Raji (cell line): ENCODE data around the gene SLC19A1.

Source experiments
- POLR2A ChIP-seq: IDR thresholded peaks from 2 replicates; pipeline ENCODE4 v1.6.1; 2011; ENCODE audit warnings: low read depth, low read length, control low read depth; ENCODE audit not compliant: insufficient read depth

The SLC19A1 gene

DNA sequence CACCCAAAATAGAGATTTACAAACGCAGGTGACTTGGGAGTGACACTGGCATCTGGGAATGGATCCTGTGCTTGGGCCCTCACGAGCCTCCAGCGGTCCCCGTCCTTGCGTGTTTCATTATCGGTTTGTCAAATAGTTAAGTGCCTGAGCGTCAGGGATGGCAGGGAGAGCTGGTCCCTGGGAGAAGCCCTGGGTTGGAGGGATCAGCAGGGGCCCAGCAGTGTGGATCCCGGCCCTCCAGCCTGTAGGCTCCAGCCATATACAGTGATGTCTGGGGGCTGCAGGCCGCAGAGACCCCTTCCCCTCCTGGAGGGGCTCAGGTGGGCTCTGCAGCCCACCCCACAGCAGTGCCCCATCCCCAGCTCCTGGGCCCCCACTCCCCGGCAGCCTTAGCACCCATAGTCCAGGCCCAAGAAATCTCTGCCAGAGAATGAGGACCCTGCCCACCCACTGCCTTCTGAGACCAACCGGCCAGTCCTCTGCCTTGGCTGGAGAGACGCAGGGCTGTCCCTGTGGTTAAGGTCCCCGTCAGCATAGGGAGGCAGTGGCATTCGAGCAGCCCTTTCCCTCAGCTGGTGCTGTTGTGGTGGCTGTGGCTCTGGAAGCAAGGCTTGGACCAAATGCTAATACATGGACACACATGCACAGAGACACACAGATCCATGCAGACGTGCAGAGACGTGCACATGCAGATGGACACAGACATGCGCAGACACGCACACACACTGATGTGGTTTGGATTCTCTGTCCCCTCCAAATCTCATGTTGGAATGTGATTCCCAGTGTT, 2.4 kb upstream of the SLC19A1 start:
- TF ChIP-seq POLR2A = no peak

DNA sequence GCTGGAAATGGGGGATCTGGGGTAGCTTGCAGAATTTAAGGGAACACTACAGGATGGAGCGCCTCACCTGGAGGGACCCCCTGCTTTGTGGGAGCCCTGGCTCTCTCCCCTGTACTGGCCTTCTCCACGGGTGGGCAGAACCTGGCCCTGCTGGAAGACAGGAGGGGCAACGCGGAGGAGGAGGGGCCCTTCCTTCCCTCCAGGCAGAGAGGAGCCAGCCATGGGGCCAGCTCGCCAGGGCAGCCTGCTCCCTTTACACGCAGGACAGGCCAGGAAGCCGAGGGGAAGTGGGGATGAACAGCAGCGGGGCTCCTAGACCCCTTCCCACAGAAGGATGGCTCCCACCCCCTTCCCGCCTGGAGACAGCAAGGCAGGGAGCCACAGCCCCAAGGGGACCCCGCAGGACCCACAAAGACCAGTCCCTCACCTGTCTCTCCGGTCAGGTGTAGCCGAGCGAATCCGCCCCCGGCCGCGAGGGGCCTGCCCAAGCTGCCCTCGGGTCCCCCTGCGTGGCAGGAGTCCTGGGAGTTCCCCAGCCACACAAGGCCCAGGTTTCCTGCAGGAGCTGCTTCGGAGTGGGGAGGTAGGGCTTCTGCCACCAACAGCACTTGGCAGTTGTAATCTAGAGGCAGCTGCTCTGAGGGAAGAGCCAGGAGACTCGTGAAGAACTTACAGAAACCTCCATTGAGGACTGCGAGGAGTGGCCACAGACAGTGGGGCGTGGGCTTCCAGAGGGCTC, 1.6 kb upstream of the SLC19A1 start:
- TF ChIP-seq POLR2A = no peak

DNA sequence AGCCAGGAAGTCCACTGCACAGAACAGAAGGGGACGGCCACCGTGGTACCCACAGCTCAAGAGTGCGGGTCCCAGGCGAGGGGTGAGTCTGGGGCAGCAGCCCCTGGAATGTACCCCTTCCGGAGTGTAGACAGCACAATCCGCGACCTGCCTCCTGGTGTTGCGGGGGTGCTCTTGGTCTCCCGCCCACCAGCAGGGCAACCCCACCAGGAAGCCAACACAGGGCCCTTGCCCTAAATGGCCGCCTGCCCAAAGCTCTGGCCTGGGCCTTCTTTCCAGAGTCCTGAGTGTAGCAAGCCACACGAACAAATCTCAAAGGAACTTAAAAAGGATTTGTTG, 1.1 kb upstream of the SLC19A1 start:
- TF ChIP-seq POLR2A = no peak

DNA sequence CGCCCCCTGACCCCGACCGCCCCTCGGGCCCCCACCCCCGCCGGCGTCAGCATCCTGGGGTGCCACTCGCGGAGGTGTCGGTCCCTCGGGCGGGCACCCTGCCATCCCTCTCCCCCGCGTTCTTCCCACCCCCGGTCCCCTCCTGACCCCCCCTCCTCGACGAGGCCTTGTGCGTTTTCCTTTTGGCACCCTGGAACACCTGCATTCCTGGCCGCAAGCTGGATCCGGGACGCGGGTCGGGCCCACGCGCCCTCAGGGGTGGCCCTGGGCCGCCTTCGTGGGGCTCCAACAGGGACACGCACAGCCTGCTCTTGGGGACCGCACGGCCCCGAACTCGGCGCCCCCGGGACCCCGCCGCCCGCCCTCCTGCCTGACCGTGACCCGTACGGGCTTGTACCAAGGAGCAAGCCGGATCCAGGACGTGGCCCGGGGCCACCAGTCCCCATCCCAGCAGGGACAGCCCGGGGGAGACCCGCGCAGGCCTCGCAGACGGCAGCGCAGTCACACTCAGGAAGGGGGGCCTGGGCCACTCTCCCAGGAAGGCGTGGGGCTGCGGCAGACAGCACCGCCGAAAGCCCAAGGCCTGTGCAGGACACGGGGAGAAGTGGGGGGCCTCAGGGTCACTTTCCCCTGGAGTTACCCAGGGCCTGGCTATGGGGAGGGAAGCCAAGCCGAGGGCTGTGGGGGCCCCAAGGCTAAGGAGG, 579 bp upstream of the SLC19A1 start:
- no peak for TF ChIP-seq POLR2A

DNA sequence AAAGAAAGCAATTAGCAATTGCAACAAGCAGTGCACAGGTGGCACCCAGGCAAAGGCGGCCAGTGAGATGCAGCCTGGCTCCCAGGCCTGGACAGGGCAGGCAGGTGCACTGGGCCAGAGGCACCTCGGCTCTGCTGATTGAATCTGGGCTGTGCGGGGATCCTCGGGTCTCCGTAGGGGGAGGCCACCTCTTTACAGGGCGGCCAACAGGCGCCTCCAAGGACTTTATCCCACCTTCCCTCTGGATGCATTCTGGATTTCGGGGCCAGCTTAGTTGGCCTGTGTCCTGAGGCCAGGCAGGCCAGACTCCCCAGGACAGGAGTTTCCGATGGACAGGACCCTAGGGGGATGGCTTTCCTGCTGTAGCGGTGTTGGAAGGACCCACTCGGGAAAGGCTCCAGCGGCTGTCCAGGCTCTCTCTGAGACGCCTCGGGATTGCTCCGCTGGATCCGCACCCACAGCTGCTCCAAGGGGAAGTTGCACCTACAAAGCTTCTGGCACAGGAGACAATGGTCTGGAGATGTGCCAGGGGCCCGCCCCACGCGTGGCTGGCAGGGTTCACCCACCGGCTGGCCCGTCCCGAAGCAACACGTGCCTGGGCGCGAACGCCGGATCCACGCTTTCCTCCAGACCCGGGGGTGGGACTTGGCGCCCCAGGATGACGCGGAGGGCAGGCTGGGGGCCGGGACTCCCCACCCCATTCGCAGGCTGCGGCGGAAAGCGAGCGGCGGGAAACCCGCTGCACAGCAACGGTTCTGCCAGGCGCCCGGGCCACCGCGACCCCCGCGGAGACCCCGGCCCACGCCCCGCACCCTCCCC, 810 bp downstream of the SLC19A1 start:
- TF ChIP-seq POLR2A = peak; percentile 66

DNA sequence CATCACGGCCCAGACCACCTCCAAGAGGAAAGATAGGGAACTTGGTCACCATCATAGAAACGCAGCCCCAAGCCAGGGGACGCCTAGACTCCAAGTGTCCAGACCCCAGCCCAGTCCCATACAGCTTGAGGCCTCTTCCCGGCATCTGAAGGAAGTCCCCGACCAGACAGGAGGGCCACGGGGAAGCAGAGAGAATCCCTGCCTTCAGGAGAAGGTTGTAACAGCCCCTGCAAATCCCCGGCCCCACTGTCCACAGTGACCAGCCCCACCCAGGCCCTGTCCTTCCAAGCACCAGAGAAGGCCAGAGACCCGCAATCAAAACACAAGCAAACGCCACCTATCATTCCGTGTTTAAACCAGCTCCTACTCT, 1.7 kb downstream of the SLC19A1 start:
- TF ChIP-seq POLR2A = no peak

DNA sequence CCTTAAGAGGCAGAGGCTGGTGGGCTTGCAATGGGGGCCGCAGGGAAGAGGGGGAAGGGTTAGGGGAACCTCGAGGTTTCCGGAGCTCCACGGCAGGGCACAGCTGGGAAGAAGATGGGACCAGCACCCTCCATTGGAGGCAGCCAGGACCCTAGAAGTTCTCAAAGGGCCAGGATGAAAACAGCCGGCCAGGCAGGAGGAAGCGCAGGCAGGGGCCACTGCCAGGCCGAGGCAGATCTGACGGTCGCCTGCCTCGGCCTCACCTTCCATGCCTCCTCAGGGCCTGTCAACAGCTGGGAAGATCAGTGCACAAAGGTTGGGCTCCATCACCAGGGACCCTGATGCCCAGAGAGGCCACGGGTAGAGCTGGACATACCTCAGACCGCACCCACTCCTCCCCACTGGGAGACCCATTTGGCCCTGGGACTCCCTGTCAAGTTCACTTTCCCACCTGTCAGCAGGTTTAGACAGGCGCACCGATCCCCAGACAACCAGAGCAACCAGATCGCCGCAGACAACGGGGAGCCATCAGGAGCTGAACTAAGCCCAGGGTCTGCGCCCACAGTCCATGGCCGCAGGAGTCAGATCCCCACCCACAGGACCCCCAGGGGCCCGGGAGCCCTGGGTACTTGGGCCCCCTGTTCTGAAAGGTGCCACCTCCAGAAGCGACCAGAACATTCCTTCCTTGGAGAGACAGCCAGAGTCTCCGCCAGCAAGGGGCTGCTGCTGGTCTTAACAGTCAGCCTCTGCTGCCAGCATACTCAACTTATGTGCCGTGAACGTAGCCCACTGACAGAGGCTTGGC, 2.2 kb downstream of the SLC19A1 start:
- TF ChIP-seq POLR2A = no peak

DNA sequence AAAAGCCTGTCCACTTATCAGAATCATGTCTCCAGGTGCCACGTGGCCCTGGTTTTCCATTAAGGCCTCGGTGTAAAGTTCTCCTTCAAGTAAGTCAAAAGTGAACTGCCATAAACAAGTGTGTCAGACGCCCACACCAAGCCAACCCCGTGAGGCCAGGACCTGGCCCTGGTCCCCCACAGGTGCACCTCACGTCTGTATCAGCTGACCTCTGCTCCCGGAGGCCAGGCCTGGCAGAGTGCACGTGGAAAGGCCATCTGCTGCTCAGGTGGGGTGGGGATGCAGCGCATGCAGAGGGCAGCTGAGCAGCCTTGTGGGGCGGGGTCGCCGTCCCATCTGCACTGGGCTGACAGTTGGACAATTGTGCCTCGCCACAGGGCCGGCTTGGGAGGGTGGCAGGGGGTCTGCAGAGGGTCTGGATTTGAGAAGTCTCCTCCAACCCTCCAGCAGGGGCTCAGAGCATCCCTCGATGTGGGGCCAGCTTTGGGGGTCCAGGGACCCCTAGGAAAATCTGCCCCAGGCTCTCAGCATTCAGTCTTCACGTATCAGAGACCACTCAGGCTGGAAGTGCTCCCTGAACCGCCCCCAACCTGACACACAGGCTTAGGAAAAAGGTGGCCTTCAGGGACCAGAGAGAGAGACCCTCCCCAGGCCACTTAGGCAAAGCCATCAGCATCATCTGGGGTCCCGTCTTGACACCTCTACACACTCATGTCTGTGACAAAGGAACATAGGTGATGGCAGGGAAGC, 3.0 kb downstream of the SLC19A1 start:
- no peak for TF ChIP-seq POLR2A

DNA sequence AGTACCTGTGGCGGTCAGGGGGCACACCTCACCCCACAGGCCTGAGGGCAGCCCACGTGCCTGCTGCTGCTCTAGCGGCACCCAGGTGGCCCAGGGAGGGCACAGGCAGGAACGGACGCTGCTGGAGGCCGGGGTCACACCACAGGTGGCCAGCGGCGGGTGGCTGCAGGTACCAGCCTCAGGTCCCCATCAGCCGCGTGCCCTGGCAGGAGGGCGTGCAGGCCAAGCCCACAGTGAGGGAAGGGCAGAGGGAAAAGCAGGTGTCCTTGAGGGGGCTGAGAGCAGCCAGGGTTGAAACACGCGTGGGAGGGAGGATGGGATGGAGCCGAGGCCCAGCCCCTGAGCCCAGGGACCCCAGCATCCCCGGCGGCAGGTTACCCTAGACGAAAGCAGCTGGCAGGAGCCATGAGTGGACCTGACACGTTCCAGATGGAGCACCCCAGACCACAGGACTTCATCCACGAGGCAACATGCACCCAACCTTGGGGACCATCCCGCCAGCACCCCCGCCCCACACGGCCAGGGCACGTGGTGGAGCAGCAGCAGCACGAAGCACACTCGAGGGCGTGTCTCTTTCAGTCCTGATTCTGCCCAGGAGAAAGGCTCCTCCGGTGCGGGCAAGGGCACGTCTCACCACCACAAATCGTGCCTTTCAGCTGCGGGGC, 3.7 kb downstream of the SLC19A1 start:
- TF ChIP-seq POLR2A = no peak

DNA sequence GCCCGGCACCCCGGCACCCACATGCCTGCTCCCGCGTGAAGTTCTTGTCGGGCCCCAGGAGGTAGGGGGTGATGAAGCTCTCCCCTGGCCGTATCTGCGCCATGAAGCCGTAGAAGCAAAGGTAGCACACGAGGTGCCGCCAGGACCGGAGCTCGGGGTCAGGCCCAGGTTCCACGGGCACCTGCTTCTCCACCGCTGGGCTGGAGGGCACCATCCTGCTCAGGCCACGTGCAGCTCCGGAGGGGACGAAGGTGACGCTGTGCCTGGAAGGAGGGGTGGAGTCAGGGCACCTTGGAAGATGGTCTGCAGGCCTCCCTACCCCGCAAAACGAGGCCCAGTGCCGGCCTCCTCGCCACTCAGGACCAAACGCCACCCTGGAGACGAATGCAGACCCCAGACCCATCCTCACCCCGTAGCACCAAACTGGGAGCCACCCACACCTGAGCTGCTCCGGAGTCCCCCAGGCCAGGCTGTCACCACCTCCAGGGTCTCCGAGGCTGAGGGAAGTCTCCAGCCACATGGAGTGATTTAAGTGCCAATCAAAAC, 4.4 kb downstream of the SLC19A1 start:
- TF ChIP-seq POLR2A = no peak

DNA sequence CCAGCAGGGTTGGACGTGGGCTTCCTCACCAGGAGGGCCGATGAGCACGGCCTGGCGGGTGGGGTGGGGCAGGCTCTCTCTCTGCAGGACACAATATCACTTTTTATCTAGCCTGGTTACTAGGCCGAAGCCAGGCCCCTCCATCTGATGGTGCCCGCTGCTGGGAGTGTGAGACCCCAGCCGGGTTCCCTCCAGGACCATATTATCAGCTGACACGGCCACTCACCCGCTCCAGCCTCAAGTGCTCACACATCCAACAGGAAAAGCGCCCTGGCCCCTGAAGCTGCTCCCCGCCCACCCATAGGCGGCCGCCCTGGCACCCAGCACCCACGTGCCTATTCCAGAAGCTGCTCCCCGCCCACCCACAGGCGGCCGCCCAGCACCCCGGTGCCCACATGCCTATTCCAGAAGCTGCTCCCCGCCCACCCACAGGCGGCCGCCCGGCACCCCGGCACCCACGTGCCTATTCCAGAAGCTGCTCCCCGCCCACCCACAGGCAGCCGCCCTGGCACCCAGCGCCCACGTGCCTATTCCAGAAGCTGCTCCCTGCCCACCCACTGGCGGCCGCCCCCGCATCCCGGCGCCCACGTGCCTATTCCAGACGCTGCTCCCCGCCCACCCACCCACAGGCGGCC, 5.0 kb downstream of the SLC19A1 start:
- no peak for TF ChIP-seq POLR2A

DNA sequence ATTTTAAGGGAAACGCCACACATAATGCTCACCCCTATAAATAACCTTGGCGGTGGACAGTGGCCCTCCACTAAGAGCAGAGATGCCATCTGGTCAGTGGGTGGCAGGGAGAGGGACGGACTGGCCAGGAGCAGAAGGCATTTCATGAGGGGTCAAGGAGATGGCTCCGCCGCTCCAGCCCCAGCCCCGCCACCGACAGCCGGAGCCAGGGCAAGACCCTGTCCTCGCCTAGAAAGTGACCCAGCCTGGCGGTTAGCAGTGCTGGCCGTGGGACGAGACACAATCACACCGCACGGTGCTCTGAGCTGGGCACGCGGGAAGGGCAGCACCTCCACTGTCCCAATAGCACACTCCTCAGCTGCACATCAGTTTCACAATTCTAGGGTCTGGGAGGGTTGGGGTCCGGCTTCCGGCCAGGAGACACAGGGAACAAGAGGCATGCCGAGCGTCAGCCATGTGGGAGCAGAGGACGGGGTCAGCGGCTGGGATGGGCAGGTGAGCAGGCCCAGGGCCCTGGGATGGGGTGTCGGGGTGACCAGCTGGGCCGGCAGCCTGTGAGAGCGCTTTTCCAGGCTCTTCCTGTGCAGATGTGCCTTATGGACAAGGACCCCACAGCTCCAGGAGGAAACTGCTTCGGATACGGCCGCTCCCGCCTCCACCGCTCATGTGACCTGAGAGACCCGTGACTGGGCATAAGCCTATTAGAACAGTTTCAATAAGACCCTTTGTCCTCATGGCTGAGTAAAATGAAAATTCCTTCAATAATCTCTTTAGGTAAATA, 5.7 kb downstream of the SLC19A1 start:
- no peak for TF ChIP-seq POLR2A
